GM21528 (cell line): ENCODE measurements around the gene SPRED2.
A peak's percentile ranks its signal among the peaks of the same experiment; 100 is the strongest.
"Not testable (repeated sequence)": the region's sequence is repeated elsewhere in the genome, so short reads cannot be mapped to it uniquely, and the experiment has no call there.

ENCODE experiments used
- ATAC-seq: cut with Tn5 transposase; IDR thresholded peaks from one replicate; pipeline ENCODE4 v1.9.1; 2021; ENCODE audit warnings: mild to moderate bottlenecking, moderate library complexity; ENCODE audit not compliant: unreplicated experiment, low FRiP score

SPRED2 gene

GRCh38 chr2:65319072-65319673, 113.2 kb downstream of the SPRED2 start:
- ATAC-seq: no peak

- ATAC-seq: no peak
Observed at GRCh38 chr2:65317841-65318240, 114.6 kb downstream of the SPRED2 start.

- ATAC-seq: not testable (repeated sequence)
Observed at GRCh38 chr2:65317351-65317750, 115.0 kb downstream of the SPRED2 start.

GRCh38 chr2:65316072-65316471, 116.3 kb downstream of the SPRED2 start:
- no peak for ATAC-seq

- no peak for ATAC-seq
Observed at GRCh38 chr2:65314801-65315441, 117.5 kb downstream of the SPRED2 start.

GRCh38 chr2:65313954-65314256, 118.5 kb downstream of the SPRED2 start:
- no peak for ATAC-seq

GRCh38 chr2:65313126-65313953, 119.1 kb downstream of the SPRED2 start:
- no peak for ATAC-seq

- no peak for ATAC-seq
Observed at GRCh38 chr2:65311596-65311995, 120.8 kb downstream of the SPRED2 start.

- ATAC-seq: no peak
Observed at GRCh38 chr2:65311049-65311448, 121.3 kb downstream of the SPRED2 start.

- no peak for ATAC-seq
Observed at GRCh38 chr2:65309699-65310098, 122.7 kb downstream of the SPRED2 start.

- no peak for ATAC-seq
Observed at GRCh38 chr2:65305934-65306333, 126.5 kb downstream of the SPRED2 start.

GRCh38 chr2:65300761-65301711, 131.4 kb downstream of the SPRED2 start:
- ATAC-seq: peak; percentile 92

- ATAC-seq: no peak
Observed at GRCh38 chr2:65300134-65300760, 132.2 kb downstream of the SPRED2 start.

- no peak for ATAC-seq
Observed at GRCh38 chr2:65299246-65299645, 133.2 kb downstream of the SPRED2 start.

- ATAC-seq: no peak
Observed at GRCh38 chr2:65298089-65298488, 134.3 kb downstream of the SPRED2 start.

GRCh38 chr2:65297544-65297943, 134.9 kb downstream of the SPRED2 start:
- ATAC-seq: no peak

- no peak for ATAC-seq
Observed at GRCh38 chr2:65296971-65297370, 135.4 kb downstream of the SPRED2 start.

- no peak for ATAC-seq
Observed at GRCh38 chr2:65294701-65295100, 137.7 kb downstream of the SPRED2 start.

- no peak for ATAC-seq
Observed at GRCh38 chr2:65294136-65294535, 138.3 kb downstream of the SPRED2 start.

- ATAC-seq: no peak
Observed at GRCh38 chr2:65293376-65293775, 139.0 kb downstream of the SPRED2 start.
